Stimulated activated CD8-positive, alpha-beta memory T cell treated with anti-CD3 and anti-CD28 coated beads, Interleukin-15, amount 100 ng/mL, for 1 hour (primary cell): ENCODE measurements around the gene TSC22D1.

ENCODE experiments used
- DNase-seq: peaks from one replicate; pipeline ENCODE4 v3.0.0-alpha.2; 2020; ENCODE audit warnings: low read depth

The TSC22D1 gene

DNA sequence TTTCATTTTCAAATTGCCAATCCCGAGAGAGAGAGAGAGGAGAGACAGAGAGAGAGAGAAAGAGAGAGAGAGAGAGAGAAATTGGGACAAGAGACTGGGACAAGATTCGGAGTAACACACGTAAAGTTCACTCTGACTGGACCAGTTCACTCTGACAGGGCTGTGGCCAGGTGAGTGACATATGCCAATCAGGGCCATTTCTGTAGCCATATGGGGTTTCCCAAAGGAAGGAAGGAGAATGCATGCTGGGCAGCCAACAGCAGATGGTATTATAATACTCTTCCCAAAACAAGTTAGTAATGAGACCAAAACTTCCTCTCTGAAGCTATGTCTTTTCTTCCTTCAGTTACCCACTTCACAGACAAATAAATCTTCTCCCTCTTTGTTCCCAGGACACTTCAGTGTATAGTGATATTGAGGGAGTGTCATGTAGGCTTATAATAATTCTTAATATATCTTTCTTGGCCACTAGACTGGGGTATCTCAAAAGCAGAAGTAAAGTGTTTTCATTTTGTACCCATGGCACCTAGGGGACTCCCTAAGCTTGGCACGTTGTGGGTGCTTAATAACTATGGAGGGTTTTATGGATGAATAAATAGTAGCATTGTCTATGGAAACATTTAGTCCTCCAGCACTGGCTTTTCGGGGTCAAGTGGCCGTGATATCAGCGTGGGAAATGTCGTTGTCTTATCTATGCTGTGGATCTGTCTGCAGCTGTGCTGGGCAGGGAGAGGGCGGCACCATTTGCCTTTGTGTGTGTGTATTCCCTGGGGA is 150.9 kb downstream of the TSC22D1 start:
- no peak for DNase-seq

DNA sequence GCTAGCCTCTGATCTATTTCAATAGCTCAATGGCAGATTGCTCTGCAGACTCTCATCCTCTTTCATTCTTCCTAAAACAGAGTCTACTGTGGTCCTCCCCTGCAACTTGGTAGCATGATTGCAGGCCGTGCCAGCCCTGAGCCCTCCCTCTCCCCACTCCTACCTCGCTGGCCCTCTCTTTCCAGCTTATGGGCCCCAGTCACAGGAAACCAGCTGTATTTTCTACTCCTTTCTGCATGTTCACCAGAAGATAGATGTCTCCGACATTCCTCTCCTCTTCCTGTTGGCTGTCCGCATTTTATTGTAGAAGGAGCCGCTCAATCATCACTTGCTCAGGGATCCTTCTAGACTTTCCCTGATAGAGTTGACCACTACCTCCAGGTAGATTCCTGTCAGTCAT is 152.3 kb downstream of the TSC22D1 start:
- DNase-seq, result no peak

GRCh38 chr13:44422755-44423643 is 153.1 kb downstream of the TSC22D1 start:
- DNase-seq, result no peak

GRCh38 chr13:44421853-44422525 is 154.1 kb downstream of the TSC22D1 start:
- no peak for DNase-seq

DNA sequence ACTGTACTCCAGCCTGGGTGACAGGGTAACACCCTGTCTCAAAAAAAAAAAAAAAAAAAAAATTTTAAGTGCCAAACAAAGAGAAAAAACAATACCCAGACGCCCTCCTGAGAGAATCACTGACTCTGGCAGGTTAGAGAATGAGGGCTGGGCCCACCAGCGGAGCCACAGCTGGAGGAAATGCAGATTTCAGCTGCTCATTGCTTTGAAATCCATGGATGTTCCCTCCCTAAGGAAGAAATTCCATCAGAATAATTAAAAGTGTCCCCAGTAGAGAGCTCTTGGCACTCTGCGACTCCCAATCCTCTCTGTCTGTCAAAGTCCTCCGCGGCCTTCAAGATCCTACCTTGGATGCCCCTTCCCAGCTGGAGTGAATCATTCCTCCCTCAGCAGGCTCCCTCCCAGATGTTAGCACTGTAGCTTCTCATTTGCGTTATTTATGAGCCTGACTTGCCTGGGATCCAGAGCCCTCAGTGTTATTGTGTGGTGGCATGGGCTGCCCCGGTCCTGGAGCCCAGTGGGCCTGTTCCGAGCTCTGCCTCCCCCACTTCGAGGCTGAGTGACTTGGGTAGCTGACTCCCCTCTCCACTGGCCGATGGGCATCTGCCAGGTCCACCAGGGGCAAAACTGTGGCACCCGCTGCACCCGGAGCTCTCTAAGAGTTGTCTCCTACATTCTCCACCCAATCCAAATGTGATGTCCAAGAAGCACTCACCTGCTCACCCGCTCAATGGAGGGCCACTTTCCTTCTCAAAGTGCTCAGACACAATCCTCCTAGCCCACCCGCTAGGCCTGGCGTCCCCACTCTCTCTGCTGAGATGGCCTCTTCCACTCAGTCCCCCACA is 155.5 kb downstream of the TSC22D1 start:
- no peak for DNase-seq

DNA sequence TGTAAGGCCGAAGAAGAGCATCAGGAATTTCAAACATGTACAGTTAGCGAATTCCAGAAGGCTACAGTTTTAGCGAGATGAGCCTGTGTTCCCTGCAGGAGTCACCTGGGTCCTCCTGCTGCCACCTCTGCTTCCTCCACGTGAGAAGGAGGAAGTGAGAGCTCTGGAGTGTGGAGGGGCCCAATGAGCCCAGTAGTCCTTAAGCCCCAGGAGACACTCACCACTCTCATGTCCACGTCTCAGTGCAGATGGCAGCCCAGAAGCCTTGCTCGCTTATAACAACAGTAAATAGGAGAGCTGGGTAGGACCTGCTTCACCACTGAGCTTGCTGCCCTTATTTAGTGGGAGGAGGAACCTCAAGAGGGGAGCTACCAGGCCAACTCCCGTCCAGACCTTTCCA is 158.3 kb downstream of the TSC22D1 start:
- DNase-seq, result no peak

GRCh38 chr13:44417446-44417845 is 158.7 kb downstream of the TSC22D1 start:
- no peak for DNase-seq

DNA sequence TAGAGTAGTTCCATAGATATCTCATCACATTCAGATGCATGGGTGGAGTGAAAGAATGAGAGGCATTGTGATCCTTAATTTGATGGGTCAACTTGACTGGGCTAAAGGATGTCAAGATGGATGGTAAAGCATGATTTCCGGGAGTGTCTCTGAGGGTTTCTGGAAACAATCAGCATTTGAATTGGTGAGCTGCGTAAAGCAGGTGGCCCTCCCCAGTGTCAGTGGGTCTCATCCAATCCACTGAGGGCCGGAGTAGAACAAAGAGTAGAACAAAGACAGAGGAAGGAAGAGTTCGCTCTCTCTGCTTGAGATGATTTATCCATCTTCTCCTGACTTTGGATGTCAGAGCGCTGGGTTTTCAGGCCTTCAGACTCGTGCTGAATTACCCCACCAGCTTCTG is 159.4 kb downstream of the TSC22D1 start:
- no peak for DNase-seq

GRCh38 chr13:44416301-44416700 is 159.8 kb downstream of the TSC22D1 start:
- no peak for DNase-seq

GRCh38 chr13:44415815-44416214 is 160.3 kb downstream of the TSC22D1 start:
- no peak for DNase-seq

GRCh38 chr13:44414716-44415115 is 161.4 kb downstream of the TSC22D1 start:
- DNase-seq, result no peak

GRCh38 chr13:44413095-44413494 is 163.0 kb downstream of the TSC22D1 start:
- no peak for DNase-seq

DNA sequence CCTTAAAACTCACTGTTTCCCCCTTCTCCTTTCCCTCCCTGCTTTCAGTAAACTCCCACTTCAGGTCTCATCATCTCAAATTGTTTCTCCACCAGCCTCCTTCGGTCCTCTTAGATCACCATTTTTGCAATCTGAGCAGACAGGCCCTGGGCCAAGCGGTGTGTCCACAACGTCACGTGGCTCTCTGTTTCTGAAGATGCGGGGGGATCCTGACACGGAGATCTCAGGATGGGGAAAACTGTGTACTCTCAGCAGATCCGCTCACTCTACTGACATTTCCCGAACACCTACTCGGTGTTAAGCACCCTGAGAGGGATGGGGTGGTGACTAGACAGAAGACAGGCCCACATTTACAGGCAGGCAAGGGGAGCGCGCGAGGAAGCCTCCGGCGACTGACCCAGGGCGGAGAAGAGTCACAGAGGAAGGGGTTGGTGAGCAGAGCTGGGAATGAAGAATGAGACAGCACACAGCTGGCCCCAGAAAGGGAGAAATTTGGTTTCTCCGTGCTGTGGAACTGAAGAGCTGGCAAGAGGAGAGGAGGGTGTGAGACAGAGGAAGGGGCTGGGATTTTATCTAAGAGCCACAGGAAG is 163.7 kb downstream of the TSC22D1 start:
- no peak for DNase-seq

- DNase-seq, result no peak
Observed at GRCh38 chr13:44411841-44412240, 164.3 kb downstream of the TSC22D1 start.

- DNase-seq, result no peak
Observed at GRCh38 chr13:44410328-44410859, 165.7 kb downstream of the TSC22D1 start.

GRCh38 chr13:44409595-44409994 is 166.5 kb downstream of the TSC22D1 start:
- no peak for DNase-seq

GRCh38 chr13:44407891-44408290 is 168.2 kb downstream of the TSC22D1 start:
- DNase-seq, result no peak

DNA sequence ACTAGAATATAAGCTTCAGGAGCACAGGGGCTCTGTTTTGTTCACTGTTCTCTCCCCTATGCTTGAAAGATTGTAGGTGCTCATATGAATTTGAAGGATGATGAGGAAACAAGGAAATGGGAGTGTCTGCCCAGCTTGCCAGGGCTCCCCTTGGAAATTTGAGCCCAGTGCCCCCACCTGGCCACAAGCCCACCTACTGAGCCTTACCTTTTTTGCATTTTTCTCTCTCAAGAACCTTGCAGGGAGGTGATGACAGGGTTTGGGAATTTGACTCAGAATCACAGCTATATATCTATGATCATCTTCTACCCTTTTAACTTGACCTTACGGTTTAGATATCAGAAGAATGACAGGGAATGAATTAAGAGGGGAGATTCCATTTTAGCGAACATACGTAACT is 168.8 kb downstream of the TSC22D1 start:
- no peak for DNase-seq

- no peak for DNase-seq
Observed at GRCh38 chr13:44406617-44407016, 169.5 kb downstream of the TSC22D1 start.

DNA sequence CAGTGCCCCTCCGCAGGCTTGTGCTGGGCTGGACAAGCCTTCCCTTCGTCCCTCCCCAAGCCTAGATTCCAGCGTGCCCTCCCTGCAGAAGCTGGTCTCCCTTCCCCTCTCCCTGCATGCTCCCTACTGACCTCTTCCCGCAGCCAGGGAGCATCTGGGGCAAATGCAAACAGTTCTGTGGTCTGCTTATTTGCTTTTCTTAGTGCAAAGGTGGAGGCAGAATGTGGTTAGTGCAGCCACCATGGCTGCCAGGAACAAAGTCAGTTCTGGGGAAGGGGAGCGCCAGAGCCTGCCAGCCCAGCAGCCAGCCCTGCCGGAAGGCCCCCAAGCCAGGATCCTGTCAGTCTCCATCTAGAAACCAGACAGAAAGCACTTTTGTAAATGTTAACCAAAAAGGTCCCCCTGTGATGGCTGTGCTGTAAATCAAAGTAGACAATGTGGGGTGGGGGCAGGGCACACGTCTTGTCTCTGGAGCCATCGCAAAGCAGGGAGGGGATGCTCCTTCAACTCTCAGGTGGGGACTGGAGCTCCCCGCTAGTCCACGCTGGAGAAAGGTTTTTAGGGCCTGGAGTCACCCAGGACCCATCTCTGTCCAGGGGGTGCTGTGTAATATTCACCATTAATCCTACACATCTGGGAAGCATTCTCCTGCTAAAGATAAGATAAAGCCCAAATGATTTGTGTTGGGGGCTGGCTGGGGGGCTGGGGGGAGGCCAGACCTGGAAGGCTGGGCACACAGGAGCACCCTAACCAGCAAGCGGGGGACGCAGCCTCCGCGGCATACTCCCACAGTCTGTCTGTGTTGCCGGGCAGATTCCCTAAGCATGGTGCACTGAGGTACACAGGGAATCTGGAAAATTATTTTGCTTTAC is 171.6 kb downstream of the TSC22D1 start:
- no peak for DNase-seq
